Glutamatergic neuron (in vitro differentiated cells): ENCODE data around the gene SLC16A1. TPM values are rescaled to one million over a fixed set of nuclear protein-coding genes. Genes with fewer than 3 reads are reported as not detected.

Experiments used
- DNase-seq: peaks from one replicate; pipeline ENCODE4 v3.0.0; 2022
- H3K27ac Mint-ChIP-seq: one replicate; pipeline ENCODE4 v1.8.0; 2020; ENCODE audit warnings: mild to moderate bottlenecking, mixed read lengths, inconsistent platforms; ENCODE audit not compliant: unreplicated experiment
- H3K27me3 Mint-ChIP-seq: one replicate; pipeline ENCODE4 v1.8.0; 2020; ENCODE audit warnings: mild to moderate bottlenecking, moderate library complexity, mixed read lengths, inconsistent platforms; ENCODE audit not compliant: unreplicated experiment
- H3K36me3 Mint-ChIP-seq: one replicate; pipeline ENCODE4 v1.8.0; 2020; ENCODE audit warnings: mild to moderate bottlenecking, mixed read lengths, inconsistent platforms; ENCODE audit not compliant: unreplicated experiment
- H3K4me1 Mint-ChIP-seq: one replicate; pipeline ENCODE4 v1.8.0; 2020; ENCODE audit warnings: mild to moderate bottlenecking, low read depth, mixed read lengths, inconsistent platforms; ENCODE audit not compliant: unreplicated experiment
- H3K4me3 Mint-ChIP-seq: one replicate; pipeline ENCODE4 v1.8.0; 2020; ENCODE audit warnings: mild to moderate bottlenecking, mixed read lengths, inconsistent platforms; ENCODE audit not compliant: unreplicated experiment
- H3K9me3 Mint-ChIP-seq: one replicate; pipeline ENCODE4 v1.8.0; 2020; ENCODE audit warnings: mild to moderate bottlenecking, moderate library complexity, mixed read lengths, inconsistent platforms; ENCODE audit not compliant: unreplicated experiment
- CTCF ChIP-seq: fragments of 200-600 bp; sonication (generic); IDR thresholded peaks from one replicate; pipeline ENCODE4 v1.5.0; 2021; ENCODE audit not compliant: partially characterized antibody, unreplicated experiment
- total RNA-seq: library from RNA; stranded (reverse); fragmentation: NEBNext Ultra II Directional; extraction: Animal tissue kit (Norgen Biotek cat#: 25700); gene quantifications from one replicate; pipeline ENCODE4 v1.2.1, GENCODE V29; 2021; ENCODE audit not compliant: unreplicated experiment

Gene SLC16A1
- total RNA-seq, 1 donor from 2014 or later, result 39.5 TPM

- no peak overlapping the region for H3K27ac Mint-ChIP-seq
Observed at GRCh38 chr1:112988367-112988766, 32.4 kb upstream of the SLC16A1 start.

GRCh38 chr1:112985123-112985522, 29.1 kb upstream of the SLC16A1 start:
- no peaks in the 10 kb centered on the region for H3K9me3 Mint-ChIP-seq
- H3K36me3 Mint-ChIP-seq, result no peaks in the 10 kb centered on the region
- H3K27ac Mint-ChIP-seq, result no peak overlapping the region
- TF ChIP-seq CTCF, result no peak
- no peak for DNase-seq
- no peak overlapping the region for H3K4me3 Mint-ChIP-seq
- H3K4me1 Mint-ChIP-seq, result no peaks in the 10 kb centered on the region
- H3K27me3 Mint-ChIP-seq, result no peaks in the 10 kb centered on the region

More at GRCh38 chr1:112988367-112988766, 32.4 kb upstream of the SLC16A1 start:
- no peaks in the 10 kb centered on the region for H3K36me3 Mint-ChIP-seq
- no peaks in the 10 kb centered on the region for H3K9me3 Mint-ChIP-seq
- H3K4me1 Mint-ChIP-seq, result no peaks in the 10 kb centered on the region
- H3K27me3 Mint-ChIP-seq, result no peaks in the 10 kb centered on the region
- DNase-seq, result no peak
- no peak overlapping the region for H3K4me3 Mint-ChIP-seq
- no peak for TF ChIP-seq CTCF

GRCh38 chr1:112983537-112984131, 27.6 kb upstream of the SLC16A1 start:
- no peak for TF ChIP-seq CTCF
- Mint-ChIP-seq H3K27me3 (no peaks in the 10 kb centered on the region), H3K4me1 (no peaks in the 10 kb centered on the region), H3K9me3 (no peaks in the 10 kb centered on the region), H3K27ac (no peak overlapping the region), H3K4me3 (no peak overlapping the region), H3K36me3 (no peaks in the 10 kb centered on the region)
- no peak for DNase-seq

GRCh38 chr1:112982853-112983536, 27.0 kb upstream of the SLC16A1 start:
- no peak for DNase-seq
- H3K36me3 Mint-ChIP-seq, result no peaks in the 10 kb centered on the region
- H3K27ac Mint-ChIP-seq, result no peak overlapping the region

More at GRCh38 chr1:112982853-112983536, 27.0 kb upstream of the SLC16A1 start:
- Mint-ChIP-seq H3K4me3 (no peak overlapping the region), H3K27me3 (no peaks in the 10 kb centered on the region), H3K9me3 (no peaks in the 10 kb centered on the region), H3K4me1 (no peaks in the 10 kb centered on the region)
- TF ChIP-seq CTCF, result no peak
